ENCODE data around the gene ECM2. TPM values are rescaled to one million over a fixed set of nuclear protein-coding genes. Genes with fewer than 3 reads are reported as not detected.

ECM2 gene
- total RNA-seq, 1 experiment from 2014 or later: 0.11 TPM

DNA sequence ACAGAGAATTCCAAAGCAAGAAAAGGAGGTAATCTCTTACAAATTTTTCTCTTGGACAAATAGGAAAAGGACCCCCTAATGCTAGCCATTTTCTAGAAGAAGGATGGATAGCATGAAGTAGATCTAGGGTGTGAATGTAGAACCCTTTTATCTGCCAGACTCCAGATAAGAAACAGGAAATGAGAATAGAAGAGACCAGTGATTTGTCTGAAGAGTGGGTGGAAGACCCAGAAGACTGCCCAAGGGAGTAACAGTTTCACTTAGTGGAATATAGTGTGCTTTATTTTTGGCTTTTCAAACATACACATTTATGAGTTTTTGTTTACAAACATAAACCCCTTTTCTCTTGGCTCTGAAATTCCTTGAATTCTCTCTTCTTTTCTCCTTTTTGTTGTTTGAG lies 25.0 kb downstream of the ECM2 start:
- H3K79me2 ChIP-seq (ENCODE audit: low read length): no peaks in the 10 kb centered on the region
- H3K27ac ChIP-seq (ENCODE audit: low read length): no peak overlapping the region
- no peaks in the 10 kb centered on the region for H3K27me3 ChIP-seq (ENCODE audit: low read length)
- no peak overlapping the region for H2AFZ ChIP-seq (ENCODE audit: low read length)
- no peak for DNase-seq
- no peaks in the 10 kb centered on the region for H4K20me1 ChIP-seq (ENCODE audit: insufficient read depth, low read depth, low read length)
- H3K36me3 ChIP-seq (ENCODE audit: insufficient read depth, low read length): no peaks in the 10 kb centered on the region
- H3K4me1 ChIP-seq (ENCODE audit: low read length): peaks cover 17% of the 10 kb centered on the region
- H3K4me2 ChIP-seq (ENCODE audit: low read depth, low read length, poor library complexity, severe bottlenecking): peak overlapping the region; percentile 3
- no peaks in the 10 kb centered on the region for H3K9me2 ChIP-seq (replicated peaks; ENCODE audit: insufficient read depth, low read length)
- no peaks in the 10 kb centered on the region for H3K9me3 ChIP-seq (ENCODE audit: low read length)
- no peak overlapping the region for H3K4me3 ChIP-seq (ENCODE audit: low read length)
- H3K9ac ChIP-seq (ENCODE audit: low read length): no peak overlapping the region

DNA sequence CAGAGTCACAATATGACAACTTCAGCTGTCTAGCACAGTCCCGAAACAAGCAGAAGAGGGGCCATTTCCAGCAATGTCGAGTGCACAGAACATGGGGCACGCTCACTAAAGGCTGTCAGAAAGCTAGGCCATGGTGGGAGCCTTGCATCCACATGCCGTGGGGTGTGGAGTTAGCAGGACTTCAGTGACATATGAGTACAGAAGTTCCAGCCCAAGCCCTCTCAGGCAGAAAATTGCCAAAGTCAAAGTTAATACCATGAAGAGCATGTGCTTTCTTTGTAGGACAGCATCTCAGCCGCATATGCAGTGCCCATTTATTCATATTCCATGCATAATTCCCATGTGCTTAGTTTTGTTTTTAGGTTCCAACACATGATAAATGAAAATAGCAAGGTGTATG lies 26.7 kb downstream of the ECM2 start:
- H3K9me2 ChIP-seq (replicated peaks; ENCODE audit: insufficient read depth, low read length): no peaks in the 10 kb centered on the region
- DNase-seq: no peak
- H3K4me3 ChIP-seq (ENCODE audit: low read length): no peak overlapping the region
- no peaks in the 10 kb centered on the region for H3K79me2 ChIP-seq (ENCODE audit: low read length)
- H4K20me1 ChIP-seq (ENCODE audit: insufficient read depth, low read depth, low read length): no peaks in the 10 kb centered on the region
- H3K4me2 ChIP-seq (ENCODE audit: low read depth, low read length, poor library complexity, severe bottlenecking): no peak overlapping the region
- H3K9me3 ChIP-seq (ENCODE audit: low read length): no peaks in the 10 kb centered on the region
- no peak overlapping the region for H3K27ac ChIP-seq (ENCODE audit: low read length)
- H3K36me3 ChIP-seq (ENCODE audit: insufficient read depth, low read length): no peaks in the 10 kb centered on the region
- no peak overlapping the region for H3K9ac ChIP-seq (ENCODE audit: low read length)
- H2AFZ ChIP-seq (ENCODE audit: low read length): no peak overlapping the region
- no peaks in the 10 kb centered on the region for H3K27me3 ChIP-seq (ENCODE audit: low read length)
- H3K4me1 ChIP-seq (ENCODE audit: low read length): peaks cover 17% of the 10 kb centered on the region

DNA sequence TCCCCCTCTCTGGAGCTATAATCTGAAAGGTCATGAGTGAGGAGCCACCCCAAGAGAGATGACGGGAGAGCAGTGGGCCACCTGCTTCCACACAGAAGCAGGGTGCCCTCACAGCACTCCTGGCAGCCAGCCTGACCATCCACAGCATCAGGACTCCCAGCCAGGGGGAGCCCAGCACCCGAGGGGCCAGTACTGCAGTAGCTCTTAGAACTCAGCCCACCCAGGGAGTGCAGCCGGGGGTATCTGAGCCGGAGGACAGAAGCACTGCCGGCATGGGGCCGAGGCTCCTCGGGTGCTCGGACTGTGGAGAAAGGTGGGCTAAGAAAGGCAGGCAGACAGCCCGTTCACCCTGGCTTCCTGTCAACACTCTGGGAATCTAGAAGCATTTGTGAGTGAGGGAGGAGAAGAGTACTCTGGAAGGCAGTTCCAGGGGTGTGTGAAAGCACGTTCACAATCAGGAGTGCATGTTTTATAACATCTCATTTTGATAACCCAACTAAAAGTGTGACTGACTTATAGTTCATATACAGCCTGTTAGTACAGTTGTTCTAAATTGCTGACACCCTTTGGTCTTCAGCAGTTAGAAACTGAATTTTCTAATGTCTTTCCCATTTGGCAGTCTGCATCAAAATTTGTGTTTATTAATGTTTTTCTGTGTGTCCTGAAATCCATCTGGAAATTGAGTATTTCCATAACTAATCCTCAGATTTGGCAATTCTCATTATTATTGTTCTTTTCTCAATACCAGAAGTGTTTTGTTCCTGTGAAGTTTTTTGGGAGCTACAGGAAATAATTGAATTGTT lies 27.6 kb downstream of the ECM2 start:
- H2AFZ ChIP-seq (ENCODE audit: low read length): no peak overlapping the region

DNA sequence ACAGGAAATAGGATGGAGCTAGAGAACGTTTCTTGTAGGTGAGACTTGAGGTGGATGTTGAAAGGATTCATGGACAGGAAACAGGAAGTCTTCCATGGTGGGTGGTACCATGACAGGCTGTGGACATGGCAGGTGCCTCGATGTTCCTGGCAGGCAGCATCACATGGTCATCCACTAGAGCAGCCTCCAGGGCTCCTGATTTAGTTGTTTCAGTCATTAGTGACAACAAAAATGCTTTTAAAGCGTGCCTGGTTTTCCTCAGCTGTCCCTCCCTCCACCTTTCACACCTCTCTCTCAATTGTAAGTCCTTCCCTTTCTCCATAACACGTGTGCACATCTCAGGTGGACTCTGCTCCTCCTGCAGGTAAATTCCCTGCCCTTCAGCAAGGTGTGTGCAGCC lies 28.3 kb downstream of the ECM2 start:
- no peaks in the 10 kb centered on the region for H3K9me3 ChIP-seq (ENCODE audit: low read length)
- DNase-seq: no peak
- H2AFZ ChIP-seq (ENCODE audit: low read length): no peak overlapping the region

More for the DNA sequence above, 27.6 kb downstream of the ECM2 start:
- no peak overlapping the region for H3K9ac ChIP-seq (ENCODE audit: low read length)
- no peaks in the 10 kb centered on the region for H3K9me2 ChIP-seq (replicated peaks; ENCODE audit: insufficient read depth, low read length)
- DNase-seq: no peak
- no peaks in the 10 kb centered on the region for H3K36me3 ChIP-seq (ENCODE audit: insufficient read depth, low read length)
- no peak overlapping the region for H3K27ac ChIP-seq (ENCODE audit: low read length)
- H3K79me2 ChIP-seq (ENCODE audit: low read length): no peaks in the 10 kb centered on the region
- H3K4me1 ChIP-seq (ENCODE audit: low read length): peaks cover 17% of the 10 kb centered on the region
- H3K4me3 ChIP-seq (ENCODE audit: low read length): no peak overlapping the region
- H3K27me3 ChIP-seq (ENCODE audit: low read length): no peaks in the 10 kb centered on the region
- H4K20me1 ChIP-seq (ENCODE audit: insufficient read depth, low read depth, low read length): no peaks in the 10 kb centered on the region
- no peak overlapping the region for H3K4me2 ChIP-seq (ENCODE audit: low read depth, low read length, poor library complexity, severe bottlenecking)
- no peaks in the 10 kb centered on the region for H3K9me3 ChIP-seq (ENCODE audit: low read length)

DNA sequence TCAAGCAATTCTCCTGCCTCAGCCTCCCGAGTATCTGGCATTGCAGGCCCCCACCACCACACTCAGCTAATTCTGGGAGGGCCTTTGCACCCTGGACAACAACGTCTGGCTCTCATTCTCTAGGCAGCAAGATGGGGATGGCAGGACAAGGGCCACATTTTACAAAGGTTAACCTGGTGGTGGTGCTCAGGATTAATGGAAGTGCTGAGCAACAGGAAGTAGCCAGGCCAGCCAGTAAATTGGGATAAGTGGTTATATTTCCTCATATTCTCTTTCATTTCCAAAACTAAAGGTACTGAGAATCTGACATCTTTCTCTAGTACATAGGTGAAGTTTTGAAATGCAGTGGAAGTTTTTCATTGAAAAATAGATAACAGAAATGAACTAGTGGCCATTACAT lies 28.8 kb downstream of the ECM2 start:
- Histone ChIP-seq H3K9ac (ENCODE audit: low read length) (no peak overlapping the region), H3K9me3 (ENCODE audit: low read length) (no peaks in the 10 kb centered on the region), H3K27me3 (ENCODE audit: low read length) (no peaks in the 10 kb centered on the region), H3K27ac (ENCODE audit: low read length) (no peak overlapping the region), H3K79me2 (ENCODE audit: low read length) (no peaks in the 10 kb centered on the region), H3K4me3 (ENCODE audit: low read length) (no peak overlapping the region), H2AFZ (ENCODE audit: low read length) (no peak overlapping the region), H3K36me3 (ENCODE audit: insufficient read depth, low read length) (no peaks in the 10 kb centered on the region), H4K20me1 (ENCODE audit: insufficient read depth, low read depth, low read length) (no peaks in the 10 kb centered on the region), H3K9me2 (replicated peaks; ENCODE audit: insufficient read depth, low read length) (no peaks in the 10 kb centered on the region), H3K4me1 (ENCODE audit: low read length) (peaks cover 17% of the 10 kb centered on the region), H3K4me2 (ENCODE audit: low read depth, low read length, poor library complexity, severe bottlenecking) (no peak overlapping the region)
- DNase-seq: no peak

More for the DNA sequence above, 28.3 kb downstream of the ECM2 start:
- no peak overlapping the region for H3K9ac ChIP-seq (ENCODE audit: low read length)
- H3K9me2 ChIP-seq (replicated peaks; ENCODE audit: insufficient read depth, low read length): no peaks in the 10 kb centered on the region
- no peaks in the 10 kb centered on the region for H3K36me3 ChIP-seq (ENCODE audit: insufficient read depth, low read length)
- H4K20me1 ChIP-seq (ENCODE audit: insufficient read depth, low read depth, low read length): no peaks in the 10 kb centered on the region
- H3K27ac ChIP-seq (ENCODE audit: low read length): no peak overlapping the region
- no peak overlapping the region for H3K4me2 ChIP-seq (ENCODE audit: low read depth, low read length, poor library complexity, severe bottlenecking)
- peaks cover 17% of the 10 kb centered on the region for H3K4me1 ChIP-seq (ENCODE audit: low read length)
- H3K79me2 ChIP-seq (ENCODE audit: low read length): no peaks in the 10 kb centered on the region
- H3K27me3 ChIP-seq (ENCODE audit: low read length): no peaks in the 10 kb centered on the region
- H3K4me3 ChIP-seq (ENCODE audit: low read length): no peak overlapping the region

DNA sequence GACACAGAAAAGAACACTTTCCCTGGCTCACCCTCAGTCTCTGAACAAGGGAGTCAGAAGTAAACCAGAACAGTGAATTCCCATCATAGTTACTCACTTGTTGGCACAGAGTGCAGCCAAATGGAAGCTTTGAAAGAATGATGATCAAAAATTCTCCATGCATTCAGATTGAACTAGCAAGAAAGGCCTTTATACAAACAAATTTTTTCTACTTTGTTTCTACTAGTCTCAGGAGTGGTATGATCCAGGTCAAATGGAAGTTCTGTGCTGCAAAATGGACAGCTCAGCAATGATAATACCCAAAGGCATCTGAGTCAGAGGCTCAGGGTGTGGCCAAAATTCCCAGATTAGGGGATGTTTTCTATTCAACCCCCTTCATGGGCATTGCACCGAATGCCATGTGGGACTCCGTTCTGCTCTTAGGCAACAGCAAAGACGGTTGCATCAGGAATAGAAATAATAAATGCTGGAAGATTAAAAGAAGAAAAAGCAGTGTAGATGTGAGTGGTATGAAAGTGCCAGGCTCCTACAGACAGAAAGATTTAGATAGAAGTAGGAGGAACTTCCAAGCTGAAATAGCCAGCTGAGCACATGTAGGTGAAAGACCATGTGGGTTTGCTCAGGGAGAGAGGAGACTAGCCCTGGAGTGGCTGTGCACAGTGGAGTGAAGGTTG lies 29.5 kb downstream of the ECM2 start:
- H2AFZ ChIP-seq (ENCODE audit: low read length): no peak overlapping the region

DNA sequence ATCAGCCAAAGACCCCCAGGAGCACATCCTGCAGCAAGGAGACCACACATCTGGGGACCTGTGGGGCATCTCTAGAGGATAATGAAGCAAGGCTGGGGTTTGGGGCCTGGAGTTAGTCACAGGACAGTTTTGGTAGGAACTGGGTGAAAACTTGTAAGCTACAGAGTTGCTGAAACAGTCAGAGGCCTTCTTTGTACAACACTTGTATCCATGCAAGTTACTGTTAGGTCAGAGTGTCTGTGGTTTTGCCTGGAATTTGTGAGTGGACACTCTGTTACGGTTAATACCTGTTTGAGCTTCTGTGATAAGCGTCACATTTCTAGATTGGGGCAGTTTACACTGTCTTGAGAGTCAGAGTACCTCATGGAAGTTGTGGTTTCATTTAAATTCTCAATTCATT lies 30.9 kb downstream of the ECM2 start:
- no peak overlapping the region for H3K27ac ChIP-seq (ENCODE audit: low read length)
- no peaks in the 10 kb centered on the region for H3K9me3 ChIP-seq (ENCODE audit: low read length)
- H3K4me1 ChIP-seq (ENCODE audit: low read length): peaks cover 7% of the 10 kb centered on the region; the same call in 1 of the 2 replicates
- H3K9ac ChIP-seq (ENCODE audit: low read length): no peak overlapping the region
- no peaks in the 10 kb centered on the region for H3K9me2 ChIP-seq (replicated peaks; ENCODE audit: insufficient read depth, low read length)
- no peak for DNase-seq
- no peak overlapping the region for H3K4me3 ChIP-seq (ENCODE audit: low read length)
- no peaks in the 10 kb centered on the region for H3K27me3 ChIP-seq (ENCODE audit: low read length)
- no peak overlapping the region for H2AFZ ChIP-seq (ENCODE audit: low read length)
- no peaks in the 10 kb centered on the region for H3K79me2 ChIP-seq (ENCODE audit: low read length)
- no peaks in the 10 kb centered on the region for H4K20me1 ChIP-seq (ENCODE audit: insufficient read depth, low read depth, low read length)
- H3K4me2 ChIP-seq (ENCODE audit: low read depth, low read length, poor library complexity, severe bottlenecking): no peak overlapping the region
- H3K36me3 ChIP-seq (ENCODE audit: insufficient read depth, low read length): no peaks in the 10 kb centered on the region

More for the DNA sequence above, 29.5 kb downstream of the ECM2 start:
- Histone ChIP-seq H4K20me1 (ENCODE audit: insufficient read depth, low read depth, low read length) (no peaks in the 10 kb centered on the region), H3K4me2 (ENCODE audit: low read depth, low read length, poor library complexity, severe bottlenecking) (no peak overlapping the region), H3K27me3 (ENCODE audit: low read length) (no peaks in the 10 kb centered on the region), H3K36me3 (ENCODE audit: insufficient read depth, low read length) (no peaks in the 10 kb centered on the region), H3K79me2 (ENCODE audit: low read length) (no peaks in the 10 kb centered on the region), H3K4me3 (ENCODE audit: low read length) (no peak overlapping the region), H3K9me2 (replicated peaks; ENCODE audit: insufficient read depth, low read length) (no peaks in the 10 kb centered on the region), H3K27ac (ENCODE audit: low read length) (no peak overlapping the region), H3K9me3 (ENCODE audit: low read length) (no peaks in the 10 kb centered on the region), H3K4me1 (ENCODE audit: low read length) (peaks cover 17% of the 10 kb centered on the region), H3K9ac (ENCODE audit: low read length) (no peak overlapping the region)
- no peak for DNase-seq

DNA sequence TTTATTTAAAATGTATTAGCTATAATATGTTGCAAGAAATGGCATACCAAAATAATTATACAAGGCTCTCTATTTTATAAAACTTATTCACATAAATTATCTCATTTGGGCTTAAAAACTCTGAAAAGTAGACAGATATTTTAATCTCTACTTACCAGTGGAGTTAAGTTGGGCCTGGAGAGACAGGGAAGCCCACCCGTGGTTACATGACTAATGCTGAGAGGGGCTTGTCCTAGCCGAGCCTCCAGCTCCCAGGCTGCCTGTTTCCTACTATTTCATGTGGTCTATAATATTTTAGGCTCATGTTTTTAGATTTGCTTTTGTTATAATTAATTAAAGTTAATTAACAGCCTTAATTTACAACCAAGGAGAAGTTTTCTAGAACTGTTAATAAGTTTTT lies 32.6 kb downstream of the ECM2 start:
- no peak for DNase-seq
- no peaks in the 10 kb centered on the region for H3K9me2 ChIP-seq (replicated peaks; ENCODE audit: insufficient read depth, low read length)
- no peaks in the 10 kb centered on the region for H3K27me3 ChIP-seq (ENCODE audit: low read length)
- no peaks in the 10 kb centered on the region for H3K79me2 ChIP-seq (ENCODE audit: low read length)
- peaks cover 7% of the 10 kb centered on the region; the same call in 1 of the 2 replicates for H3K4me1 ChIP-seq (ENCODE audit: low read length)
- H3K4me2 ChIP-seq (ENCODE audit: low read depth, low read length, poor library complexity, severe bottlenecking): no peak overlapping the region
- H3K9ac ChIP-seq (ENCODE audit: low read length): no peak overlapping the region
- H3K4me3 ChIP-seq (ENCODE audit: low read length): no peak overlapping the region
- no peaks in the 10 kb centered on the region for H4K20me1 ChIP-seq (ENCODE audit: insufficient read depth, low read depth, low read length)
- no peaks in the 10 kb centered on the region for H3K9me3 ChIP-seq (ENCODE audit: low read length)
- no peak overlapping the region for H3K27ac ChIP-seq (ENCODE audit: low read length)
- no peak overlapping the region for H2AFZ ChIP-seq (ENCODE audit: low read length)
- H3K36me3 ChIP-seq (ENCODE audit: insufficient read depth, low read length): no peaks in the 10 kb centered on the region
